Neural cell (in vitro differentiated cells): ENCODE data around the gene EPHB3. TPM values are rescaled to one million over a fixed set of nuclear protein-coding genes. Genes with fewer than 3 reads are reported as not detected.

Experiments
- H2AFZ ChIP-seq: fragments of 200-600, 300-800 bp; sonication (generic), shearing (Covaris generic); 2 replicates; pipeline ENCODE4 v1.6.0; 2014; ENCODE audit warnings: low read depth, mild to moderate bottlenecking, antibody characterized with exemption, low read length, moderate library complexity
- H3F3A ChIP-seq: fragments of 200-600 bp; shearing (Covaris generic); 2 replicates; pipeline ENCODE4 v1.6.1; 2016; ENCODE audit warnings: mild to moderate bottlenecking, moderate library complexity, mixed read lengths, antibody characterized with exemption, low read length; ENCODE audit not compliant: insufficient read depth, poor library complexity, severe bottlenecking
- H3K27ac ChIP-seq: fragments of 200-600, 300-800 bp; sonication (generic), shearing (Covaris generic); 2 replicates; pipeline ENCODE4 v1.5.1; 2014; ENCODE audit warnings: mild to moderate bottlenecking, low read length, moderate library complexity
- H3K27me3 ChIP-seq: fragments of 300-800, 200-600 bp; sonication (generic), shearing (Covaris generic); 2 replicates; pipeline ENCODE4 v1.6.0; 2014; ENCODE audit warnings: mild to moderate bottlenecking, low read depth, low read length, moderate library complexity; ENCODE audit not compliant: insufficient read depth
- H3K36me3 ChIP-seq: fragments of 300-800, 200-600 bp; sonication (generic), shearing (Covaris generic); 2 replicates; pipeline ENCODE4 v1.5.1; 2014; ENCODE audit warnings: mild to moderate bottlenecking, antibody characterized with exemption, low read length, moderate library complexity; ENCODE audit not compliant: insufficient read depth
- H3K4me2 ChIP-seq: fragments of 300-800, 200-600 bp; sonication (generic), shearing (Covaris generic); 2 replicates; pipeline ENCODE4 v1.6.0; 2014; ENCODE audit warnings: mild to moderate bottlenecking, low read length
- H3K4me3 ChIP-seq: fragments of 300-800, 200-600 bp; sonication (generic), shearing (Covaris generic); 2 replicates; pipeline ENCODE4 v1.5.1; 2014; ENCODE audit warnings: mild to moderate bottlenecking, low read length, moderate library complexity
- H3K79me2 ChIP-seq: fragments of 200-600 bp; shearing (Covaris generic); replicated peaks from 2 replicates; pipeline ENCODE4 v1.6.0; 2014; ENCODE audit warnings: mild to moderate bottlenecking, low read length, moderate library complexity; ENCODE audit not compliant: insufficient read depth
- H3K9ac ChIP-seq: fragments of 300-800, 200-600 bp; sonication (generic), shearing (Covaris generic); 2 replicates; pipeline ENCODE4 v1.6.1; 2016; ENCODE audit warnings: mild to moderate bottlenecking, low read length, mixed read lengths
- H3K9me2 ChIP-seq: fragments of 200-600 bp; shearing (Covaris generic); 2 replicates; pipeline ENCODE4 v1.6.1; 2016; ENCODE audit warnings: mild to moderate bottlenecking, low read length, mixed read lengths; ENCODE audit not compliant: insufficient read depth
- H3K9me3 ChIP-seq: fragments of 200-600, 300-800 bp; sonication (generic), shearing (Covaris generic); 2 replicates; pipeline ENCODE4 v1.6.1; 2016; ENCODE audit warnings: mild to moderate bottlenecking, mixed run types, low read length, moderate library complexity, mixed read lengths
- H4K20me1 ChIP-seq: fragments of 200-600 bp; shearing (Covaris generic); 2 replicates; pipeline ENCODE4 v1.6.1; 2016; ENCODE audit warnings: mild to moderate bottlenecking, mixed run types; ENCODE audit not compliant: insufficient read depth
- CTCF ChIP-seq: fragments of 450-650 bp; IDR thresholded peaks from 2 replicates; pipeline ENCODE4 v1.5.1; 2014; ENCODE audit warnings: antibody characterized with exemption, mild to moderate bottlenecking, moderate library complexity; ENCODE audit not compliant: poor library complexity, severe bottlenecking
- EP300 ChIP-seq: fragments of 450-650 bp; conservative IDR thresholded peaks from 2 replicates; pipeline ENCODE4 v1.6.1; 2014; ENCODE audit warnings: antibody characterized with exemption, mild to moderate bottlenecking, moderate library complexity; ENCODE audit not compliant: poor library complexity, severe bottlenecking
- EZH2 ChIP-seq: fragments of 200-600, 300-800 bp; shearing (Covaris generic), sonication (generic); IDR thresholded peaks from 2 replicates; pipeline ENCODE4 v1.6.1; 2014; ENCODE audit warnings: antibody characterized with exemption, low read length, borderline replicate concordance, mild to moderate bottlenecking; ENCODE audit not compliant: insufficient read depth, poor library complexity, severe bottlenecking
- MXI1 ChIP-seq: fragments of 450-650 bp; conservative IDR thresholded peaks from 2 replicates; pipeline ENCODE4 v1.6.1; 2014; ENCODE audit warnings: antibody characterized with exemption, mild to moderate bottlenecking; ENCODE audit not compliant: poor library complexity, severe bottlenecking
- POLR2AphosphoS5 ChIP-seq: IDR thresholded peaks from 2 replicates; pipeline ENCODE4 v1.6.1; 2012
- RAD21 ChIP-seq: fragments of 450-650 bp; conservative IDR thresholded peaks from 2 replicates; pipeline ENCODE4 v1.6.1; 2014; ENCODE audit warnings: antibody characterized with exemption, mild to moderate bottlenecking, moderate library complexity
- REST ChIP-seq: IDR thresholded peaks from 2 replicates; pipeline ENCODE4 v1.6.1; 2012; ENCODE audit warnings: borderline replicate concordance
- SMC3 ChIP-seq: fragments of 450-650 bp; conservative IDR thresholded peaks from 2 replicates; pipeline ENCODE4 v1.6.1; 2014; ENCODE audit warnings: antibody characterized with exemption, mild to moderate bottlenecking, moderate library complexity; ENCODE audit not compliant: poor library complexity
- TAF1 ChIP-seq: IDR thresholded peaks from 2 replicates; pipeline ENCODE4 v1.6.1; 2012; ENCODE audit warnings: low read depth
- polyA plus RNA-seq: library from polyadenylated mRNA; depleted of rRNA; stranded (reverse); fragments of >200 nt; gene quantifications from 2 replicates; pipeline ENCODE4 v1.2.3, GENCODE V29; 2014

EPHB3 gene
- polyA plus RNA-seq, 1 donor from 2014 or later = 4.3 TPM

- TF ChIP-seq EP300 = no peak
- no peak for TF ChIP-seq CTCF
- no peak for TF ChIP-seq MXI1
- TF ChIP-seq POLR2AphosphoS5 = no peak
- TF ChIP-seq RAD21 = no peak
- TF ChIP-seq REST = no peak
- no peak for TF ChIP-seq SMC3
- no peak for TF ChIP-seq TAF1
- no peak for TF ChIP-seq EZH2
- Histone ChIP-seq H3K27me3 (peaks cover 3% of the 10 kb centered on the region), H3K9ac (peak overlapping the region; percentile 69)
These were observed 6.5 kb downstream of the EPHB3 start for GRCh38 chr3:184567946-184568559.

GRCh38 chr3:184568560-184568923 is 7.0 kb downstream of the EPHB3 start:
- Histone ChIP-seq H4K20me1 (no peaks in the 10 kb centered on the region), H3K9me2 (no peaks in the 10 kb centered on the region), H3K36me3 (peaks cover 4% of the 10 kb centered on the region), H3K9me3 (no peaks in the 10 kb centered on the region), H3K27ac (peak overlapping the region; percentile 24), H3K4me3 (peak overlapping the region; percentile 65), H2AFZ (peak overlapping the region; percentile 51), H3K79me2 (peaks cover 52% of the 10 kb centered on the region), H3K4me2 (peak overlapping the region; percentile 48), H3K9ac (peak overlapping the region; percentile 69), H3K27me3 (no peaks in the 10 kb centered on the region), H3F3A (no peaks in the 10 kb centered on the region)
- TF ChIP-seq MXI1 = no peak
- TF ChIP-seq TAF1 = no peak
- no peak for TF ChIP-seq EZH2
- TF ChIP-seq REST = no peak
- no peak for TF ChIP-seq EP300
- no peak for TF ChIP-seq CTCF
- TF ChIP-seq SMC3 = no peak
- no peak for TF ChIP-seq RAD21
- no peak for TF ChIP-seq POLR2AphosphoS5

More at GRCh38 chr3:184567946-184568559, 6.5 kb downstream of the EPHB3 start:
- Histone ChIP-seq H4K20me1 (no peaks in the 10 kb centered on the region), H3K27ac (no peak overlapping the region), H3K4me3 (peak overlapping the region; percentile 65), H3K36me3 (peaks cover 4% of the 10 kb centered on the region), H3K79me2 (peaks cover 56% of the 10 kb centered on the region), H3F3A (no peaks in the 10 kb centered on the region), H3K9me3 (no peaks in the 10 kb centered on the region), H2AFZ (peak overlapping the region; percentile 14), H3K4me2 (peak overlapping the region; percentile 48), H3K9me2 (no peaks in the 10 kb centered on the region)
